ENCODE measurements around the gene CACNB2.

GRCh38 chr10:18201877-18202276, 61.7 kb downstream of the CACNB2 start:
- TF ChIP-seq CTCF (IDR thresholded peaks at IDR 0.05): no peak
- TF ChIP-seq GATA2 (CRISPR knock-in tag; IDR thresholded peaks at IDR 0.05): no peak
- TF ChIP-seq SIN3A (IDR thresholded peaks at IDR 0.05; ENCODE audit: borderline replicate concordance, low read depth, low read length): no peak
- TF ChIP-seq FOXJ3 (CRISPR knock-in tag; IDR thresholded peaks at IDR 0.05): no peak
- TF ChIP-seq RCOR1 (IDR thresholded peaks at IDR 0.05; ENCODE audit: low read length): no peak
- TF ChIP-seq USF2 (IDR thresholded peaks at IDR 0.05; ENCODE audit: borderline replicate concordance, low read depth, low read length): no peak
- TF ChIP-seq REST (IDR thresholded peaks at IDR 0.05; ENCODE audit: low read depth, low read length): no peak
- TF ChIP-seq TAF1 (IDR thresholded peaks at IDR 0.05; ENCODE audit: borderline replicate concordance, low read depth, low read length): no peak
- no peak for TF ChIP-seq RFX5 (IDR thresholded peaks at IDR 0.05; ENCODE audit: low read length)
